SU-DHL-6 (cell line): ENCODE data around the gene AHCY.

Source experiments
- CTCF ChIP-seq: fragments of 200-600 bp; sonication (generic); IDR thresholded peaks from one replicate; pipeline ENCODE4 v1.5.1; 2017; ENCODE audit warnings: antibody characterized with exemption, mild to moderate bottlenecking, low read length, moderate library complexity; ENCODE audit not compliant: insufficient read depth, poor library complexity, severe bottlenecking
- EZH2phosphoT487 ChIP-seq: fragments of 200-600 bp; sonication (generic), shearing (Covaris generic); conservative IDR thresholded peaks from 2 replicates; pipeline ENCODE4 v1.6.1; 2018; ENCODE audit warnings: mild to moderate bottlenecking, antibody characterized with exemption, low read length, moderate library complexity, mixed read lengths

DNA sequence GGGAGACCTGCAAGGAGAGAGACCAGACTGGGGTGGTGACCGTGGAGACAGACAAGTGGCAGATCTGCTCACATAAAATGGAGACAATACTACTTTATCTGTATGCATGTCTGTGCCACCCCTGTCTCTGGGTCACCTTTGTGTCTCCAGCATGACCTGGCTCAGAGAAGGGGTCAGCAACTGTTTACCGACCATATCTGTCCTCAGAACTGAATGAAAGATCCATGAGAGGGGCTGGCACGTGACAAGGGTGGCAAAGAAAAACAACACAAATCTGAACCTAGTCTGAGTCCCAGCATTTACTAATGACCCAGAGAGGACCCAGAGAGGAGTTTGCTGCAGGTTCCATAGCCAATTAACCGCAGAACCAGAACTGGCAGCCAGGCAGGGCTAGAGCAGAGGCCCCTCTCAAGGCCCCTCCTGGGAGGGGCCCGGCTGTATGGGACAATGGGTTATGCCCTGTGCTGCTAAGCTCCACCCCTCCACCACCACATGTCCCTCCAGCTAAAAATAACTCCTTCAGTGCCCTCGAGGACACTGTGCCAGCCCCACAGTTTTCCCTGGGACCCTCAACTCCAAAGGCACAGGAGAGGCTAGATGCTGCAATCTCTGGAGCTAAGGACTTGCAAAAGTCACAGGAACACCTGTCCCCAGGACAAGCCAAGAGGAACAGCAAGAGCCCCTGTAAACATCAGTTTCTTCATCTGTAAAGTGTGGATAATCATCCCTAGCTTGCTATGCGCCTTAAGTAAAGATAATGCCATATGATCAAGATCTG, 2.2 kb downstream of the AHCY start:
- TF ChIP-seq CTCF (no peak), EZH2phosphoT487 (no peak)
